ENCODE data around the gene HNRNPC. TPM values are rescaled to one million over a fixed set of nuclear protein-coding genes. Genes with fewer than 3 reads are reported as not detected.

Gene HNRNPC
- total RNA-seq, 4 donors from 2014 or later, result 380 to 454 (median 419) TPM

- no peaks in the 10 kb centered on the region for H3K27me3 ChIP-seq
These were observed 1.2 kb downstream of the HNRNPC start for GRCh38 chr14:21267886-21268616.

GRCh38 chr14:21267431-21267845, 1.8 kb downstream of the HNRNPC start:
- H3K9me3 ChIP-seq, result no peaks in the 10 kb centered on the region
- intact Hi-C loops (cut with DNase I), result loop anchor here (5.0 to 10.0 kb wide), 2 partner anchors 117 to 210 kb away; partner anchors contain the start of genes RAB2B, SUPT16H and TOX4
- no peaks in the 10 kb centered on the region for H3K27me3 ChIP-seq
- no peak for DNase-seq
- H3K4me3 ChIP-seq (replicated peaks in 1 of 3), result peak overlapping the region in 2 of 3 donors; percentile 13 to 77
- peaks cover 32 to 41% of the 10 kb centered on the region in 2 donors for H3K4me1 ChIP-seq
- peaks cover 0 to 4% of the 10 kb centered on the region in 2 donors for H3K36me3 ChIP-seq
- WGBS, 2 donors, result 10 to 11% methylated on average over 10 of the region's 10 CpGs
- peak overlapping the region in 2 of 3 donors; percentile 21 to 96 for H3K27ac ChIP-seq
- no peak for TF ChIP-seq CTCF (IDR thresholded peaks at IDR 0.05)
- no peak for TF ChIP-seq POLR2A (IDR thresholded peaks at IDR 0.05)

More at GRCh38 chr14:21267886-21268616, 1.2 kb downstream of the HNRNPC start:
- H3K4me1 ChIP-seq, result peaks cover 30 to 35% of the 10 kb centered on the region in 2 donors
- no peaks in the 10 kb centered on the region for H3K9me3 ChIP-seq
- H3K27ac ChIP-seq, result peak overlapping the region; percentile 93 to 96 (median 96)
- intact Hi-C loops (cut with DNase I), result loop anchor here (5.0 to 10.0 kb wide), 2 partner anchors 117 to 209 kb away; partner anchors contain the start of genes RAB2B, SUPT16H and TOX4
- H3K36me3 ChIP-seq, result peaks cover 0 to 3% of the 10 kb centered on the region in 2 donors
- peak overlapping the region; percentile 5 to 100 (median 77) for H3K4me3 ChIP-seq (replicated peaks in 1 of 3)
- no peak for TF ChIP-seq POLR2A (IDR thresholded peaks at IDR 0.05)
- no peak for TF ChIP-seq CTCF (IDR thresholded peaks at IDR 0.05)
- DNase-seq, result no peak
- WGBS, 2 donors, result 4 to 6% methylated on average over 16 of the region's 16 CpGs

- H3K4me3 ChIP-seq (replicated peaks in 1 of 3), result no peak overlapping the region
- WGBS, 2 donors, result 46 to 59% methylated on average over 4 of the region's 4 CpGs
- TF ChIP-seq POLR2A (IDR thresholded peaks at IDR 0.05), result no peak
- no peak for TF ChIP-seq CTCF (IDR thresholded peaks at IDR 0.05)
- no peak for DNase-seq
- peaks cover 39 to 46% of the 10 kb centered on the region in 2 donors for H3K4me1 ChIP-seq
- peaks cover 14 to 19% of the 10 kb centered on the region in 2 donors for H3K36me3 ChIP-seq
- H3K9me3 ChIP-seq, result no peaks in the 10 kb centered on the region
- H3K27me3 ChIP-seq, result no peaks in the 10 kb centered on the region
- peak overlapping the region in 1 of 3 donors; percentile 7 for H3K27ac ChIP-seq
- intact Hi-C loops (cut with DNase I), result loop anchor here (10.0 kb wide), 1 partner anchor 121 kb away; the partner anchor contains the start of gene SUPT16H
These were observed 5.0 kb downstream of the HNRNPC start for GRCh38 chr14:21264025-21264801.

- H3K27ac ChIP-seq, result peak overlapping the region in 1 of 3 donors; percentile 7
- peaks cover 17 to 19% of the 10 kb centered on the region in 2 donors for H3K36me3 ChIP-seq
- peak in 2 of 6 experiments; percentile 5 to 11 for TF ChIP-seq CTCF (IDR thresholded peaks at IDR 0.05)
- no peak for TF ChIP-seq POLR2A (IDR thresholded peaks at IDR 0.05)
- intact Hi-C loops (cut with DNase I), result loop anchor here (10.0 kb wide), 1 partner anchor 121 kb away; the partner anchor contains the start of gene SUPT16H
- H3K27me3 ChIP-seq, result no peaks in the 10 kb centered on the region
- DNase-seq, result no peak
- H3K4me3 ChIP-seq (replicated peaks in 1 of 3), result no peak overlapping the region
- no peaks in the 10 kb centered on the region for H3K9me3 ChIP-seq
- 29 to 31% methylated on average over 5 of the region's 5 CpGs for WGBS, 2 donors
- H3K4me1 ChIP-seq, result peaks cover 41 to 46% of the 10 kb centered on the region in 2 donors
These were observed 5.8 kb downstream of the HNRNPC start for GRCh38 chr14:21263284-21264024.

All from thyroid gland (tissue), 4 donors.